Suprapubic skin (tissue), 4 donors: ENCODE results near the gene SUPV3L1. TPM values are rescaled to one million over a fixed set of nuclear protein-coding genes. Genes with fewer than 3 reads are reported as not detected.

ENCODE experiments used
- DNase-seq, 2 donors: peaks; one replicate each; pipeline ENCODE4 v3.0.0-alpha.2; 2019; ENCODE audit warnings: low spot score in 2 of 2
- H3K27ac ChIP-seq: fragments of 200-600 bp; sonication (generic); one replicate; pipeline ENCODE4 v1.5.1; 2019
- H3K27me3 ChIP-seq: fragments of 200-600 bp; sonication (generic); one replicate; pipeline ENCODE4 v1.5.1; 2019
- H3K36me3 ChIP-seq: fragments of 200-600 bp; sonication (generic); one replicate; pipeline ENCODE4 v1.5.1; 2019
- H3K4me1 ChIP-seq: fragments of 200-600 bp; sonication (generic); one replicate; pipeline ENCODE4 v1.5.1; 2019
- H3K4me3 ChIP-seq: fragments of 200-600 bp; sonication (generic); one replicate; pipeline ENCODE4 v1.5.1; 2019; ENCODE audit warnings: mild to moderate bottlenecking
- H3K9me3 ChIP-seq: fragments of 200-600 bp; sonication (generic); one replicate; pipeline ENCODE4 v1.5.1; 2019
- EP300 ChIP-seq: sonication (generic); formaldehyde crosslinking; IDR thresholded peaks from one replicate; pipeline ENCODE4 v1.6.1; 2017; ENCODE audit warnings: antibody characterized with exemption
- POLR2A ChIP-seq, 2 donors: fragments of 450-650 bp; IDR thresholded peaks; one replicate each; pipeline ENCODE4 v1.6.1; 2017; ENCODE audit warnings: antibody characterized with exemption in 2 of 2, mild to moderate bottlenecking in 2 of 2, moderate library complexity in 2 of 2
- POLR2AphosphoS5 ChIP-seq, 3 donors: sonication (generic); formaldehyde crosslinking; IDR thresholded peaks; one replicate each; pipeline ENCODE4 v1.6.1; 2017; ENCODE audit warnings: antibody characterized with exemption in 3 of 3
- WGBS: methylation state at CpG from one replicate; pipeline ENCODE4 v1.1.5; 2018; 5-methylcytosine and 5-hydroxymethylcytosine counted together
- total RNA-seq, 4 donors: library from RNA; depleted of rRNA; stranded (reverse); fragments of >200 nt; gene quantifications; one replicate each; pipeline ENCODE4 v1.1.0, GENCODE V29; 2016
- TF ChIP-seq, protein P1 (sequence below), 2 donors: fragments of 200-600 bp in 1 of 2; fragments of 450-650 bp in 1 of 2; sonication (generic) in 1 of 2; IDR thresholded peaks; one replicate each; pipeline ENCODE4 v1.5.1; 2016 to 2019; ENCODE audit warnings: antibody characterized with exemption in 2 of 2, mild to moderate bottlenecking in 1 of 2, moderate library complexity in 1 of 2

SUPV3L1 gene
- total RNA-seq, 4 donors from 2014 or later, result 27.9 to 53.1 (median 30.5) TPM

DNA sequence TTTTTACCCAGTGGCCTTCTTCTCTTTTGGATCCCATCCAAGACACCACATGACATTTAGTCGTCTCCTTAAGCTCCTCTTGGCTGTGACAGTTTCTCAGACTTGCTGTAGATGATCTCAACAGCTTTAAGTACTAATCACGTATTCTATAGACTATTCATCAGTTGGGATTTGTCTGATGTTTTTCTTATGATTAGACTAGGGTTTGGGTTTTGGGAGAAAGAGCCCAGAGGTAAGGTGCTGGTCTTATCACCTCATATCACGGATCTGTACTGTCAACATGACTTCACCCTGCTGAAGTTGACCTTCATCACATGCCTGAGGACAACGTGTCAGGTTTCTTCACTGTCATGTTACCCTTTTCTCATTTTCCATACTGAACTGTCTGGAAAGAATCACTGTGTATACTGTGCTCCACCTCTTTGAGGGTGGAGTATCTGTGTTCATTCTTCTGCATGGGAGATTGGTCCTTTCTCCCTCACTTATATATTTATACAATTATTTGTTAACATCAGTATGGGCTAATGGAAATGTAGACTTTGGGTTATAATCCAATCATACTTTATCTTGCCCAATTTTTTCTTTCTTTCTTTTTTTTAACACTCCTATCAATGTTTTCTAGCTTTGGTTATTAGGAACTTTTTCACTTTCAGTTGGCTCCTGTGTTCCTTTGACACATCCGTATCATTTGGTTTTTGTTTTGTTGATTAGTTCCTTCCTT, 33.7 kb downstream of the SUPV3L1 start:
- no peak overlapping the region for H3K4me3 ChIP-seq
- H3K9me3 ChIP-seq, result no peaks in the 10 kb centered on the region
- H3K4me1 ChIP-seq, result no peaks in the 10 kb centered on the region
- 45% methylated on average over 5 of the region's 5 CpGs for WGBS
- H3K27ac ChIP-seq, result no peak overlapping the region
- TF ChIP-seq, protein P1, sequence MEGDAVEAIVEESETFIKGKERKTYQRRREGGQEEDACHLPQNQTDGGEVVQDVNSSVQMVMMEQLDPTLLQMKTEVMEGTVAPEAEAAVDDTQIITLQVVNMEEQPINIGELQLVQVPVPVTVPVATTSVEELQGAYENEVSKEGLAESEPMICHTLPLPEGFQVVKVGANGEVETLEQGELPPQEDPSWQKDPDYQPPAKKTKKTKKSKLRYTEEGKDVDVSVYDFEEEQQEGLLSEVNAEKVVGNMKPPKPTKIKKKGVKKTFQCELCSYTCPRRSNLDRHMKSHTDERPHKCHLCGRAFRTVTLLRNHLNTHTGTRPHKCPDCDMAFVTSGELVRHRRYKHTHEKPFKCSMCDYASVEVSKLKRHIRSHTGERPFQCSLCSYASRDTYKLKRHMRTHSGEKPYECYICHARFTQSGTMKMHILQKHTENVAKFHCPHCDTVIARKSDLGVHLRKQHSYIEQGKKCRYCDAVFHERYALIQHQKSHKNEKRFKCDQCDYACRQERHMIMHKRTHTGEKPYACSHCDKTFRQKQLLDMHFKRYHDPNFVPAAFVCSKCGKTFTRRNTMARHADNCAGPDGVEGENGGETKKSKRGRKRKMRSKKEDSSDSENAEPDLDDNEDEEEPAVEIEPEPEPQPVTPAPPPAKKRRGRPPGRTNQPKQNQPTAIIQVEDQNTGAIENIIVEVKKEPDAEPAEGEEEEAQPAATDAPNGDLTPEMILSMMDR (IDR thresholded peaks at IDR 0.05), result no peak
- TF ChIP-seq POLR2A (IDR thresholded peaks at IDR 0.05), result no peak
- no peak for TF ChIP-seq EP300
- no peak for TF ChIP-seq POLR2AphosphoS5 (IDR thresholded peaks at IDR 0.05)
- peaks cover 5% of the 10 kb centered on the region for H3K36me3 ChIP-seq
- DNase-seq, result no peak
- H3K27me3 ChIP-seq, result no peaks in the 10 kb centered on the region

DNA sequence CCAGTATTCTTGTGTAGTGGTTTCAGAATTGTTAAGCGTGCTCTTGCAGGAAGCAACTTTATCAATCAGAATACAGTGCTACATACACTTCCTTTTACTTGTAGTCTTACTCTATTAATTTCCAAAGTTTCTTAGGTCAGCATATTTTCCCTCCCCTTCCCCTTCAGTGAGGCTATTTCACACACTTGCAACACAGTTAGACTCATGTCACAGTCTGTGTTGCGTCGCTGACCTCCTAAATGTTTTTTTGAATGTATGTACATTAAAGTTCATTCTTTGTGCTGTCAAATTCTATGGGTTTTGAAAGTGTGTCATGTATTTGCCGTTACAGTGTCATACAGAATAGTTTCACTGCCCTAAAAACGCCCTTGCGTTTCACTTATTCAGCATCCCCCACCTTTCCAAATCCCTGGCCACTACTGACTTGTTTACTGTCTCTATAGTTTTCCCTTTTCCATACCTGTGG, 34.7 kb downstream of the SUPV3L1 start:
- Histone ChIP-seq H3K4me1 (no peaks in the 10 kb centered on the region), H3K27me3 (no peaks in the 10 kb centered on the region), H3K4me3 (no peak overlapping the region), H3K36me3 (no peaks in the 10 kb centered on the region), H3K27ac (no peak overlapping the region), H3K9me3 (no peaks in the 10 kb centered on the region)
- DNase-seq, result no peak
- WGBS, result 88% methylated on average over 6 of the region's 6 CpGs
- TF ChIP-seq POLR2A (IDR thresholded peaks at IDR 0.05) (no peak), EP300 (no peak), POLR2AphosphoS5 (IDR thresholded peaks at IDR 0.05) (no peak)
- TF ChIP-seq, protein P1 (IDR thresholded peaks at IDR 0.05), result no peak

DNA sequence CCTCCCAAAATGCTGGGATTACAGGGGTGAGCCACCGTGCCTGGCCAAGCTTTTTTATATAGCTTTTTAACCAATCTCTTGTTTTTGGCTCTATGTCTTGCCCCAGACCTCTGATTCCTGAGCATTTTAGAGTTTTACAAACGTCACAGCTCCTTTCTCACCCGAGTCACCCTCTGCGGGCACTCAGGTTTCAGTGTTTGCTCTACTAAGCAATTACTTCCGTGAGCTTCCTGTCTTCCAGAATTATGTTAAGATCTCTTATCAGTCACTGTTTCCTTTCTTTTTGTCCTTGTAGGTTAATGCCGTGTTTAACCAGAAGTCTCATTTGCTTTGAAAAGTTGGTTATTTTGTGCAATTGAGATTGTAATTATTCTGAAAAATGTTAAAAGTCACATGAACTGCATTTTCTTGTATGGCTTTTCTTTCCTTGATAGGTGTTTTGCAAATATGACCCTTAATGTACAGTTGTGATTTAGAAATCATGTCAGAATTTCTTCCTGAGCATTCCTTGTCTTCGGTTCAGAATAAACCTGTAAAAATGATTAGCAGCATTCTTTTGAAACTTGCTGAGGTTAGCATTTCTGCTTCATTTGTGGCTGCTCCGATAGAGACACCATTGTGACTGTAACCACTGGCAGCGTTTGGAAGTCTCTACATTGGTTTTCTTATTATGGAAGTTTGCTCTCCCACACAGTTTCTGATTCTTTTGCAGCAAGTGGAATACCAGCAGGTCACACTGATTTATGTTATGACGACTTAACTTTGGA, 35.6 kb downstream of the SUPV3L1 start:
- TF ChIP-seq, protein P1 (IDR thresholded peaks at IDR 0.05), result no peak
- TF ChIP-seq EP300 (no peak), POLR2A (IDR thresholded peaks at IDR 0.05) (no peak), POLR2AphosphoS5 (IDR thresholded peaks at IDR 0.05) (no peak)
- no peak overlapping the region for H3K27ac ChIP-seq
- DNase-seq, result no peak
- no peaks in the 10 kb centered on the region for H3K9me3 ChIP-seq
- H3K4me3 ChIP-seq, result no peak overlapping the region
- no peaks in the 10 kb centered on the region for H3K4me1 ChIP-seq
- peaks cover 4% of the 10 kb centered on the region for H3K27me3 ChIP-seq
- no peaks in the 10 kb centered on the region for H3K36me3 ChIP-seq
- WGBS, result 32% methylated on average over 10 of the region's 10 CpGs

DNA sequence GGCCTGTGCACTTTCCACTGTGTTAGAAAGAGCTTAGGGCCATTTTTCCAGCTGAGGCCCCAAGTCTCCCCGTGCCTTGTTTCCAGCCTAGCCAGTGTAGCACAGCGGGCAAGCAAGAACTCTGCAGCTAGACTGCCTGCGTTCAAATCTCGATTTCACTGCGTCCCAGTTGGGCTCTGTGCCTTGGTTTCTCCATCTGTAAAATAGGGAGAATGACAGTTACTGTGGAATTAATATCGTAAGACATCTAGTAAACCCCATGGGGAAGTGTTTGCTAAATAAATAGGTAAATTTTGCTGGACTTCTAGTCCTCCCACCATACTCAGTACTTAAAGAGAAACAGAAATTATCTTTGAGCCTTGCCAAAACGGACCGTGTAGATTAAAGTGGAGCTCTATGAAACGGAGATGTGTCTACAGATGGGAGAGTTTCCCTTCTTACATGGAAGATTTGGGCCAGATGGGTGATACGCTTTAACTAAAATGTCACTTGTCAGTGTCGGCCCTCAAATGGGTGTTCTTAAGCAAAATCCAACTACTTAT, 36.6 kb downstream of the SUPV3L1 start:
- no peak overlapping the region for H3K4me3 ChIP-seq
- 91% methylated on average over 11 of the region's 11 CpGs for WGBS
- peaks cover 4% of the 10 kb centered on the region for H3K27me3 ChIP-seq
- no peak for DNase-seq
- no peak overlapping the region for H3K27ac ChIP-seq
- H3K4me1 ChIP-seq, result no peaks in the 10 kb centered on the region
- no peaks in the 10 kb centered on the region for H3K9me3 ChIP-seq
- TF ChIP-seq POLR2AphosphoS5 (IDR thresholded peaks at IDR 0.05), result no peak
- H3K36me3 ChIP-seq, result no peaks in the 10 kb centered on the region

DNA sequence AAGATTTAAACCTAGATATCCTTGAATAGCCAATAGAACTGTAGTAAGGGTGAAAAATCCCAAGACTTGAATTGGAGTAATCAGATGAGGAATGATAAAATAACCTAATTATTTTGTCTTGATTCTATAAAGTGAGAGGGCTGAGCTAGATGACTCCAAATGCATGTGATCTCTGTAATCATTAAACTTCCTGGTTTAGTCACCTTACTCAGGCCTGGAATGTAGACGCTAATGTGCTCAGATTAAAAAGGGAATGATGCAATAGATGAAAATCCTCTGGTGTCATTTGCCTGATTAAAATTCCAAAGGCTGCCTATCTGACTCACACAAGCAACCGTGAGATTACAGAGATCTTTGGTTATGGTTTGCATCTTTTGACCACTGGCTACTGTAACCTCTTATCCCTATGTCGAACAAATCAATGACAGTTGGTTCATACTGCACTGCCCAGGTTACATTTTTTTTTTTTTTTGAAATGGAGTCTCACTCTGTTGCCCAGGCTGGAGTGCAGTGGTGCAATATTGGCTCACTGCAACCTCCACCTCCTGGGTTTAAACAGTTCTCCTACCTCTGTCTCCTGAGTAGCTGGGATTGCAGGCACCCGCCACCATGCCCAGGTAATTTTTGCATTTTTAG, 37.2 kb downstream of the SUPV3L1 start:
- TF ChIP-seq POLR2AphosphoS5 (IDR thresholded peaks at IDR 0.05), result no peak
- no peak for TF ChIP-seq EP300
- TF ChIP-seq, protein P1 (IDR thresholded peaks at IDR 0.05), result no peak
- no peak for DNase-seq
- H3K27ac ChIP-seq, result no peak overlapping the region

More for the DNA sequence above, 37.2 kb downstream of the SUPV3L1 start:
- Histone ChIP-seq H3K27me3 (peaks cover 4% of the 10 kb centered on the region), H3K9me3 (no peaks in the 10 kb centered on the region), H3K36me3 (no peaks in the 10 kb centered on the region), H3K4me3 (no peak overlapping the region), H3K4me1 (peaks cover 5% of the 10 kb centered on the region)
- 62% methylated on average over 4 of the region's 4 CpGs for WGBS
